ENCODE measurements around the gene MMP24. TPM values are rescaled to one million over a fixed set of nuclear protein-coding genes. Genes with fewer than 3 reads are reported as not detected.
A peak's percentile ranks its signal among the peaks of the same experiment; 100 is the strongest.
"Not testable (repeated sequence)": the region's sequence is repeated elsewhere in the genome, so short reads cannot be mapped to it uniquely, and the experiment has no call there.

MMP24 gene
- total RNA-seq, 1 donor from 2014 or later: not detected

DNA sequence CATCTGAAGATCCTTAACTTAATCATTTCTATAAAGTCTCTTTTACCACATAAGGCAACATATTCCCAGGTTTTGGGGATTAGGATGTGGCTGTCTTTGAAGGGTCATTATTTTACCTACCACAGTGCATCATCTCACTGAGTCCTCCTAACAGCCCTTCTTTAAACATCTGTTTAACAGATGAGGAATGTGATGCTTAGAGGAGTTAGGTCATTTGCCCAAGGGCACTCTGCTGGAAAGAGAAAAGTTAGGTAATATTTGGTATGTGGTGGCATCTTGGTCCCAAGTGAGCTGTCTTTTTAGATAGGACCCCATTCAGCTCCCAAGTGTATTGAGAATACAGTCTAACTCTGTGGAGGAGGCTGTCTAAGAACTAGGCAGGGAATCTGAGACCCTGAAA lies 11.0 kb downstream of the MMP24 start:
- Mint-ChIP-seq H3K9me3 (no peaks in the 10 kb centered on the region), H3K4me1 (peaks cover 3% of the 10 kb centered on the region)

DNA sequence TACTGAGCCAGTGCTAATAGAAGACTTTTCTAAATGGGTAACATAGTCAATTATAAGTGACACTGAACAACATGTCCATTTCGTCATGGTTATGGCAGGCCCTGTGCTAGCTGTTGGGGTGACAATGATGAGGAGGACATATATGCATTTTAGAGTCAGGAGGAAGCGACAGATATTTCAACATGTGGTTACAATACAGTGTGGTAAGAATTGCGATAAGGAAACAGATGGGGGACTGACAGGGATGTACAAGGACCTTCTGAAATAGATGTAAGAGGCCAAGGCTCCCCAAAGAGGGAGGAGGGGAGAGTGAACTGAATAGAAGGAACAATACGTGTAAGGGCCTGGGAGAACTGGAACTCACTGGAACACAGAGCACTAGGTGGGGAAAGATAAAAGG lies 11.7 kb downstream of the MMP24 start:
- H3K4me1 Mint-ChIP-seq: peaks cover 3% of the 10 kb centered on the region
- no peaks in the 10 kb centered on the region for H3K27me3 Mint-ChIP-seq
- intact Hi-C loops (cut with micrococcal nuclease): no loop called here
- no peak for DNase-seq
- H3K4me3 Mint-ChIP-seq: no peak overlapping the region
- H3K9me3 Mint-ChIP-seq: no peaks in the 10 kb centered on the region
- H3K36me3 Mint-ChIP-seq (ENCODE audit: low read depth): no peaks in the 10 kb centered on the region
- H3K27ac Mint-ChIP-seq: no peak overlapping the region

More for the DNA sequence above, 11.0 kb downstream of the MMP24 start:
- Mint-ChIP-seq H3K4me3 (no peak overlapping the region), H3K27me3 (no peaks in the 10 kb centered on the region), H3K36me3 (ENCODE audit: low read depth) (no peaks in the 10 kb centered on the region), H3K27ac (no peak overlapping the region)
- no peak for DNase-seq
- intact Hi-C loops (cut with micrococcal nuclease): no loop called here

DNA sequence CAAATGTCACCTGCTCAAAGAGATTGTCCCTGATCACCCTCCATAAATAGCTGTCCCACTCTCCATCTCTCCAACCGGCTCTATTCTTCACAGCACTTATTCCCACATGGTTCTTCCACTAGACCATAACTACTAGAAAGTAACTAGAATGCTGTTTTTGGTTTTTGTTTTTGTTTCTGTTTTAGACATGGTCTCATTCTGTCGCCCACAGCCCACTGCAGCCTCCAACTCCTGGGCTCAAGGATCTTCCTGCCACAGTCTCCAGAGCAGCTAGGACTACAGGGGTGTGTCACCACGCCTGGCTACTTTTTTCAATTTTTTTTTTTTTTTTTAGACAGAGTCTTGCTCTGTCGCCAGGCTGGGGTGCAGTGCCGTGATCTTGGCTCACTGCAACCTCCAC lies 12.2 kb downstream of the MMP24 start:
- no peaks in the 10 kb centered on the region for H3K36me3 Mint-ChIP-seq (ENCODE audit: low read depth)

DNA sequence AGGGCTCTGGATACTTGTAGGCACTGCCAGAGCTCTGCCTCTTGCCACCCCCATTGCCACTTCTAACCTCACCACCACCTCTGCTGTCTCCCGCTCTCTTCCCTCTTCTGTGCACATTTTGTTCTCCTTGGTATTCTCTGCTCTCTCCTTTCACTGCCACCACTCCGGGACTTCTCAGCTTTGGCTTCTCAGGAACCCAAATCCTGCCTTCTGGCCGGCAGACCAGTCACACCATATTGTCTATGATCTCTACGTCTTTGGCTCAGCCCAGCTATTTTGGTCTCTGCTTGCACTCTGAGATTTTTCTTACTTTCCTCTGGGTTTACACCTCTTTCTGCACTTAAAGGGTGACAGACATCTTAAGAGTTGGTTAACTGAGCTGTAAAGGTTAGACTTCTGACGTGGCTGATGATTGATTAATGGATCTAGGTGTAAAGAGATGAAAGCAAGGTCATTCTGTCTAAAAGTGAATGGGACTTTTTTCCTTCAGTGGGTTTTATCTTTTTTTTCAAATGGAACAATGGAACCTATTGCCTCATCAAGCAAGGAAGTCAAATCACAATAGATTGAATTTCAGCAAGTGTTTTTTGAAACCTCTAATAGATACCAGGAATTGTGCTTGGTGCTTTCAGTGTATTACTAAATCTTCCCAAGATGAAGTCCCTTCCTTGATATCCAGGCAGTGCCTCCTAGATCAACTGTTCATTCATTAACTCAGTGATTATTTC lies 13.8 kb downstream of the MMP24 start:
- no peak overlapping the region for H3K4me3 Mint-ChIP-seq
- H3K36me3 Mint-ChIP-seq (ENCODE audit: low read depth): no peaks in the 10 kb centered on the region
- no peaks in the 10 kb centered on the region for H3K27me3 Mint-ChIP-seq
- peaks cover 3% of the 10 kb centered on the region for H3K4me1 Mint-ChIP-seq
- DNase-seq: no peak
- H3K9me3 Mint-ChIP-seq: no peaks in the 10 kb centered on the region
- H3K27ac Mint-ChIP-seq: no peak overlapping the region
- intact Hi-C loops (cut with micrococcal nuclease): no loop called here

More for the DNA sequence above, 12.2 kb downstream of the MMP24 start:
- H3K4me3 Mint-ChIP-seq: no peak overlapping the region
- intact Hi-C loops (cut with micrococcal nuclease): no loop called here
- H3K4me1 Mint-ChIP-seq: peaks cover 3% of the 10 kb centered on the region
- H3K9me3 Mint-ChIP-seq: no peaks in the 10 kb centered on the region
- no peaks in the 10 kb centered on the region for H3K27me3 Mint-ChIP-seq
- no peak overlapping the region for H3K27ac Mint-ChIP-seq
- DNase-seq: no peak

DNA sequence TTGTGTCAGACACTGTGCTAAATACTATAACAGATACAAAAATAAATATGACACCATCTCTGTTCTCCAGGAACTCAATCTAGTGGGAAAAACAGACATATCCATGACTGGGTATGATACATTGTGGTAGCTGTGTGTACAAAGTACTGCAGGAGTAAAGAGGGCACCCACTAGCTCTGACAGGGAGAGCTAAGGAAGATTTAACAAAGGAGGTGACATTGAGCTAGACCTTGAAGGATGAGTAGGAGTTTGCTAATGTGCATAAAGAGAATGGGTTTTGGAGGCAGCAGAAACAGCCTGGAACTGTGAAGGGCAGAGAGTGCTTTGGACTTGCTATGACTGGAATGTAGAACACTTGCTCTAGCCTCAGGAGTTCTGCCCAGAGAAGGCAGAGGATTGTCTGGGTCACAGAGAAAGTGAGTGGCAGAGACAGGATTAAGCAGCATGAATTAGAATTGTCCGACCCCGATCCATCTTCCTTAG lies 14.4 kb downstream of the MMP24 start:
- peaks cover 3% of the 10 kb centered on the region for H3K4me1 Mint-ChIP-seq
- intact Hi-C loops (cut with micrococcal nuclease): no loop called here

DNA sequence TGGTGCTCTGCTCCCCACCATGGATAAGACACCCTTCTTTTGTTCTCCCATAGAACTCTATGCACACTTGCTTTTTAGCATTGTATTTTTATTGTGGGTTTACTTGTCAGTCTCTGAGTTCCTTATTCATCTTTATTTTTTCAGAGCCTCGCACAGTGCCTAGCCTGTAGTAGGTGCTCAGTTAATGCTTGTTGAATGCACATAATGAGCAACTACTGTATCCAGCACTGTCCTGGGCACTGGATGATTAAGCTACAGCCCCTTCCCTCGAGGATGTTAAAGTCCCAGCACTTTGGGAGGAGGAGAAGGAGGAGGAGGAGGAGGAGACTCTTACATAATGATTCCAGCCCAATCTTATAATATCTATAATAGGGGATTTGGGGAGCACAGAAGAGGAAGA lies 16.8 kb downstream of the MMP24 start:
- Mint-ChIP-seq H3K4me1 (peaks cover 6% of the 10 kb centered on the region), H3K27me3 (no peaks in the 10 kb centered on the region), H3K36me3 (ENCODE audit: low read depth) (no peaks in the 10 kb centered on the region), H3K9me3 (no peaks in the 10 kb centered on the region), H3K27ac (no peak overlapping the region), H3K4me3 (no peak overlapping the region)
- DNase-seq: no peak
- intact Hi-C loops (cut with micrococcal nuclease): no loop called here

More for the DNA sequence above, 14.4 kb downstream of the MMP24 start:
- no peak for DNase-seq
- Mint-ChIP-seq H3K36me3 (ENCODE audit: low read depth) (no peaks in the 10 kb centered on the region), H3K4me3 (no peak overlapping the region), H3K27ac (no peak overlapping the region), H3K27me3 (no peaks in the 10 kb centered on the region), H3K9me3 (no peaks in the 10 kb centered on the region)

DNA sequence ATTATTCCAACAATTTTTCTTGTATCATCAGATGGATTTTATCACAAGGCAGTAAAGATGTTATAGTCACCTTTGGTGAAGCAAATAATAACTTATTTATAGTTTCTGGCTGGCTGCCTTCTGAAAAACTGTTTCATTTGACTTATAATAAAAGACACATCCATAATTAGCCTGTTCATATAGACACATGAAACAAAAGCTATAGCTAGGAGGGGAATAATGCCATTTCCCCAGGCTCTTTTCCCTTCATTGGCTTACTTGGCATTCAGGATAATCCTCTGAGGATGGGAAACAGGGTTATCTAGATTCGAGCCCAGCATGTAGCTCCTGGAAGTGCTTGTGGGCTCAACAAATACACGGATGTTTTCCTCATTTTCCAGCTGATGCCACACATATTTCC lies 17.5 kb downstream of the MMP24 start:
- intact Hi-C loops (cut with micrococcal nuclease): no loop called here
- H3K9me3 Mint-ChIP-seq: no peaks in the 10 kb centered on the region
- no peak for DNase-seq
- no peaks in the 10 kb centered on the region for H3K27me3 Mint-ChIP-seq
- H3K27ac Mint-ChIP-seq: no peak overlapping the region
- no peak overlapping the region for H3K4me3 Mint-ChIP-seq
- peaks cover 3% of the 10 kb centered on the region for H3K4me1 Mint-ChIP-seq
- H3K36me3 Mint-ChIP-seq (ENCODE audit: low read depth): no peaks in the 10 kb centered on the region

DNA sequence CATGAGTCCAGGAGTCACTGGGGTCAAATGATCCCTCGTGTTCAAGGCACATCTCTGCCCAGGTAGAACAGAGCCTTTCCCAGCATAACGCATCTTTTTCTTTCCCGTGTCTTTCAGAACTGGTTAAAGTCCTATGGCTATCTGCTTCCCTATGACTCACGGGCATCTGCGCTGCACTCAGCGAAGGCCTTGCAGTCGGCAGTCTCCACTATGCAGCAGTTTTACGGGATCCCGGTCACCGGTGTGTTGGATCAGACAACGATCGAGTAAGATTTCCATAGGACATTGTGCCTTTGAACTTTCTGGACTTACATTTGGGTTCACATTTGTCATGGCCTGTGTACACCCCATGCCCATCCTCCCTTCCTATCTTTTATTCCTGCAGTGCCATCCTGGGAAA lies 20.2 kb downstream of the MMP24 start:
- Mint-ChIP-seq H3K4me3 (no peak overlapping the region), H3K9me3 (no peaks in the 10 kb centered on the region), H3K4me1 (peaks cover 12% of the 10 kb centered on the region), H3K27ac (no peak overlapping the region), H3K27me3 (no peaks in the 10 kb centered on the region), H3K36me3 (ENCODE audit: low read depth) (no peaks in the 10 kb centered on the region)
- DNase-seq: no peak
- intact Hi-C loops (cut with micrococcal nuclease): no loop called here

DNA sequence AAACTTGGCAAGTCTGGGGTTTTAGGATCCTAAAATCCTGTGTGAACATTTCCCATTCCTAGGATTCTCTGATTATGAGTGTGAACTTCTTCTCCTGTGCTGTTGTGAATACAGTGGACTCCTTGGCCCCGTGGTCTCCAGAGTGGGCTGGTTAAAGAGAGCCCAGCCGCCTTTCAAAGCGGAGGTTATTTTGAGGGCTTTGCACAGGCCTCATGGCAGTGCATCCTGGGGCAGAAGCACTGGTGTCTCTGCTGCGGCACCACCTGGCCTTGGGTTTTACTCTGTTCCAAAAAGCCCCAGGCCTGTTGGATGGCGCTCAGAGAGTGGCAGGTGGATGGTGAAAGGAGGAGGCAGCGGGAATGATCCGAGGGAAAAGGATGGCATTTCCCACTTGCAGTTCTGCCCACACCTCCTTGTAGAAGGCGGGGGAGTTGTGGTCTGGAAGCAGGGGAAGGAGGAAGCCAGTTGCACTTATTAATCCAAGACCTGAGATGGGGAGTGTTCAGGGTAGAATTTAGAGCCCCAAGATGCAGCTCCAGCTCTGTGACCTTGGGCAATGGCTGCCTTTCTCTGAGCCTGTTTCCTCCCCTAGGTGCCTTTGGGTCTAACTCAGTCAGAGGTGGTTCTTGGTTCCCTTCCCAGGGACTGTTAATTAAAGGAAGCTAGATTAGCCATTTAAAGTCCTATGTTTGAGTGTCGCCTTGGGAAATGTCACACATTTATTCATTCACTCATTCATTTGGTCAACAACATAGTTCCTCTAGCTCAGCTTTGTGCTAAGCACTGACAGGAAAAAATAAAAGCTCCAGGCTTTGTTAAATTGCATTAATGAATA lies 22.4 kb downstream of the MMP24 start:
- H3K27me3 Mint-ChIP-seq: no peaks in the 10 kb centered on the region
- intact Hi-C loops (cut with micrococcal nuclease): no loop called here

DNA sequence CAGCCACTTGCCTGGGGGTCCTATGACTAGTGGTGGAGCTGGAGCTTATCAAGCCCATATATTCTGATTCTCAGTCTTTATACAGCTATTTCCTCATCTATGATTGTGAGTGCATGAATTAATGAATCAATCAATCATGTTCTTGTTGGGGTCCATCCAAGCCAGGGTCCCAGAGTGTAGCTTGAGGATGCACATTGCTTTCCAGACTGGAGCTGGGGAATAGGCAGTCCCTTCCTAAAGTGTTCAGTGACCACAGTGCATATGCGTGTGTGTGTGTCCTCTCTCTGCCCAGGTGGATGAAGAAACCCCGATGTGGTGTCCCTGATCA lies 25.1 kb downstream of the MMP24 start:
- intact Hi-C loops (cut with micrococcal nuclease): loop anchor here (5.0 kb wide), 1 partner anchor 159 kb away; the partner anchor contains the start of gene TRPC4AP
- H3K4me1 Mint-ChIP-seq: peaks cover 28% of the 10 kb centered on the region

More for the DNA sequence above, 22.4 kb downstream of the MMP24 start:
- no peaks in the 10 kb centered on the region for H3K36me3 Mint-ChIP-seq (ENCODE audit: low read depth)
- no peak overlapping the region for H3K4me3 Mint-ChIP-seq
- no peak for DNase-seq
- H3K27ac Mint-ChIP-seq: no peak overlapping the region
- H3K9me3 Mint-ChIP-seq: no peaks in the 10 kb centered on the region
- peaks cover 24% of the 10 kb centered on the region for H3K4me1 Mint-ChIP-seq

DNA sequence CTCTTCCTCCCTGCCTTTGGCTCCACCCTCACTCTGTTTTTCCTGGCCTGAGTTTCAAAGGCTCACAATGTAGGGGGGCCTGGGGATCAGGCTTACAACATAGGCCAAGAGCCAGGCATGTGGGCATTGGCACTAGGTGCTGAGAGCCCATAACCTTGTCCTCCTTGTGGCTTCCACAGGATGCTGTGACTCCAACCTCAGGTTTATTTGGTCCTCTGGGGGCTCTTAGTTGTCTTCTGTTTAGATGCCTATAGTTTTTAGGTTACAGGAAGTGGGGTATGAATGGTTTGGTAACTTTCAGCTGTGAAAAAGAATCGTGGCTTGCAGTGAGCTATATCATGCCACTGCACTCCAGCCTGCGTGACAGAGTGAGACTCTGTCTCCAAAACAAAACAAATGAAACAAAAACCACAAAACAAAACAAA lies 25.6 kb downstream of the MMP24 start:
- Mint-ChIP-seq H3K27me3 (no peaks in the 10 kb centered on the region), H3K4me3 (peak overlapping the region; percentile 78), H3K36me3 (ENCODE audit: low read depth) (peaks cover 4% of the 10 kb centered on the region), H3K4me1 (peaks cover 28% of the 10 kb centered on the region), H3K27ac (peak overlapping the region; percentile 98), H3K9me3 (no peaks in the 10 kb centered on the region)
- DNase-seq: peak; percentile 88
- intact Hi-C loops (cut with micrococcal nuclease): loop anchor here (2.0 to 5.0 kb wide), 2 partner anchors 25 to 160 kb away; partner anchors contain the start of gene TRPC4AP

More for the DNA sequence above, 25.1 kb downstream of the MMP24 start:
- Mint-ChIP-seq H3K27ac (peak overlapping the region; percentile 98), H3K4me3 (peak overlapping the region; percentile 78), H3K27me3 (no peaks in the 10 kb centered on the region), H3K9me3 (no peaks in the 10 kb centered on the region), H3K36me3 (ENCODE audit: low read depth) (peaks cover 4% of the 10 kb centered on the region)
- no peak for DNase-seq

DNA sequence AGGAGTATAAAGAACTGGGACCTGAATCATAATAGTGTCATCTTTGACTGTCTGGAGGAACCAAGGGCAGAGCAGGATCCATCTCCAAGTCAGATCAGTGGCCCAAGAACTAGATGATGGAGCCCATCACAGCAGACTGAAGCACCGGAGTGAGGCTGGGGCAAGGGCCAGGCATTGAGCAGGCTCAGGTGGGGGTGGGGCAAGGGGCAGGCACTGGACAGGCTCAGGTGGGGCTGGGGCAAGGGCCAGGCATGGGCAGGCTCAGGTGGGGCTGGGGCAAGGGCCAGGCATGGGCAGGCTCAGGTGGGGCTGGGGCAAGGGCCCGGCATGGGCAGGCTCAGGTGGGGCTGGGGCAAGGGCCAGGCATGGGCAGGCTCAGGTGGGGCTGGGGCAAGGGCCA lies 26.1 kb downstream of the MMP24 start:
- H3K36me3 Mint-ChIP-seq (ENCODE audit: low read depth); H3K9me3 Mint-ChIP-seq; DNase-seq; H3K27me3 Mint-ChIP-seq: not testable (repeated sequence)
- H3K27ac Mint-ChIP-seq: peak overlapping the region; percentile 98
- peaks cover 28% of the 10 kb centered on the region for H3K4me1 Mint-ChIP-seq
- peak overlapping the region; percentile 78 for H3K4me3 Mint-ChIP-seq
- intact Hi-C loops (cut with micrococcal nuclease): loop anchor here (2.0 to 5.0 kb wide), 2 partner anchors 24 to 160 kb away; partner anchors contain the start of gene TRPC4AP

DNA sequence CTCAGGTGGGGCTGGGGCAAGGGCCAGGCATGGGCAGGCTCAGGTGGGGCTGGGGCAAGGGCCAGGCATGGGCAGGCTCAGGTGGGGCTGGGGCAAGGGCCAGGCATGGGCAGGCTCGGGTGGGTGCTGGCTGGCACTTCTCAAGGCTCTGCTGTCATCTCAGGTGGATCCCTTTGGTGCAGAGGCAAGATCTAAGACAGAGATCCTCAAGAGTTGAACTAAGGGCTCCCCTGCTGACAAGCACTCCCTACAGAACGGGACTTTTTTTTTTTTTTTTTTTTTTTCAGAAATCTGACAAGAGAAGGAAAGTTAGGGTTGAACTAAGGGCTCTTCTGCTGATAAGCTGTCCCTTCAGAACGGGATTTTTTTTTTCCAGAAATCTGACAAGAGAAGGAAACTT lies 26.5 kb downstream of the MMP24 start:
- DNase-seq: no peak
- peaks cover 25% of the 10 kb centered on the region for H3K4me1 Mint-ChIP-seq
- peak overlapping the region; percentile 75 for H3K27ac Mint-ChIP-seq
- H3K9me3 Mint-ChIP-seq: no peaks in the 10 kb centered on the region
- H3K36me3 Mint-ChIP-seq (ENCODE audit: low read depth): peaks cover 4% of the 10 kb centered on the region
- H3K27me3 Mint-ChIP-seq: no peaks in the 10 kb centered on the region
- intact Hi-C loops (cut with micrococcal nuclease): loop anchor here (2.0 to 5.0 kb wide), 2 partner anchors 24 to 161 kb away; partner anchors contain the start of gene TRPC4AP
- H3K4me3 Mint-ChIP-seq: no peak overlapping the region

DNA sequence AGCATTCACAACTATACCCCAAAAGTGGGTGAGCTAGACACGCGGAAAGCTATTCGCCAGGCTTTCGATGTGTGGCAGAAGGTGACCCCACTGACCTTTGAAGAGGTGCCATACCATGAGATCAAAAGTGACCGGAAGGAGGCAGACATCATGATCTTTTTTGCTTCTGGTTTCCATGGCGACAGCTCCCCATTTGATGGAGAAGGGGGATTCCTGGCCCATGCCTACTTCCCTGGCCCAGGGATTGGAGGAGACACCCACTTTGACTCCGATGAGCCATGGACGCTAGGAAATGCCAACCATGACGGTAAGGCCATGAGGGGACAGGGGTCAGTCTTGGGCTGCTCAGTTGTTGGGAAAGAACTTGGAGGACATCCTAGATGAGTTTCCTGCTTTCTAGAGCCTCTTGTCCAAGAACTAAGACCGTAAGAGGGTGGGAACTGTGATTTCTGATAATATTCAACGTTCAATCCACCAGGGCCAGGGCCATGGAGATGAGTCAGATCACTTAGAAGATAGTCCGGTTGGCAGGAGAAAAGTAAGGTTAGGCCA lies 28.0 kb downstream of the MMP24 start:
- peak; percentile 46 for DNase-seq
- intact Hi-C loops (cut with micrococcal nuclease): loop anchor here (5.0 kb wide), 1 partner anchor 162 kb away; the partner anchor contains the start of gene TRPC4AP
- Mint-ChIP-seq H3K36me3 (ENCODE audit: low read depth) (peaks cover 4% of the 10 kb centered on the region), H3K27ac (peak overlapping the region; percentile 56), H3K9me3 (no peaks in the 10 kb centered on the region), H3K4me3 (no peak overlapping the region), H3K27me3 (no peaks in the 10 kb centered on the region), H3K4me1 (peaks cover 25% of the 10 kb centered on the region)

All from activated CD4-positive, alpha-beta T cell treated with anti-CD3 and anti-CD28 coated beads, Interleukin-2, amount 10 ng/mL, durations not matched to agents 24 days and 14 days (primary cell).